ENCODE measurements around the gene DUS2. TPM values are rescaled to one million over a fixed set of nuclear protein-coding genes. Genes with fewer than 3 reads are reported as not detected.

DUS2 gene
- total and polyA plus RNA-seq, 2 of the 8 experiments (the other 6 are each of a cell fraction or from before 2014, with no cell fraction given) = 17.2 to 27.0 TPM

- no peak overlapping the region for H3K4me3 ChIP-seq (ENCODE audit: extremely low read depth in 1 of 4, insufficient read depth in 2 of 4, low read depth in 3 of 4, low read length in 4 of 4)
- no peak overlapping the region for H2BK120ac ChIP-seq (replicated peaks; ENCODE audit: low read depth, low read length)
- no peak overlapping the region for H4K8ac ChIP-seq (ENCODE audit: extremely low read depth, insufficient read depth, low read length)
- H3K4me1 ChIP-seq (replicated peaks in 1 of 4; ENCODE audit: control insufficient read depth in 3 of 4, insufficient read depth in 4 of 4, low read length in 3 of 4) = peaks cover 0 to 4% (median 0%) of the 10 kb centered on the region in 4 experiments; a peak in 3 of 7 replicates
- H3K23ac ChIP-seq (ENCODE audit: insufficient read length) = no peak overlapping the region
- H3K27ac ChIP-seq (ENCODE audit: low read depth, low read length) = no peak overlapping the region
- no peak overlapping the region for H2BK5ac ChIP-seq (ENCODE audit: low read depth, low read length)
- H3K56ac ChIP-seq (replicated peaks; ENCODE audit: insufficient read length, low read depth, low read length) = no peak overlapping the region
- no peak overlapping the region for H3K4me2 ChIP-seq (ENCODE audit: insufficient read depth in 1 of 2, low read depth in 2 of 2, low read length in 2 of 2)
- no peak overlapping the region for H2AFZ ChIP-seq (ENCODE audit: low read length)
- H2BK12ac ChIP-seq (ENCODE audit: low read depth, low read length) = no peak overlapping the region
- no peak overlapping the region for H3K18ac ChIP-seq (ENCODE audit: extremely low read depth, low read length)
- ChIA-PET POLR2A (ENCODE audit: partially characterized antibody) (interaction anchor here (0.7 to 1.8 kb wide), 3 partner anchors 11 to 46 kb away, joined by 3 to 5 read pairs (median 3); partner anchors contain the start of genes DDX28 and DUS2), CTCF (ENCODE audit: partially characterized antibody) (interaction anchor here (1.2 to 1.5 kb wide), 6 partner anchors 8 to 44 kb away, joined by 3 to 10 read pairs (median 4); no protein-coding TSS in a partner anchor)
- no peak overlapping the region for H2BK20ac ChIP-seq (ENCODE audit: low read length)
- FAIRE-seq (no peak), DNase-seq (ENCODE audit: low read depth in 1 of 2, low spot score in 2 of 2) (no peak)
- H4K5ac ChIP-seq (ENCODE audit: insufficient read length, low read depth, low read length) = no peak overlapping the region
- no peaks in the 10 kb centered on the region; a peak in 1 of 4 replicates for H3K9me3 ChIP-seq (ENCODE audit: insufficient read depth in 2 of 2, low read depth in 1 of 2, low read length in 1 of 2)
- H4K91ac ChIP-seq (replicated peaks; ENCODE audit: insufficient read length, low read length) = no peak overlapping the region
- H3K79me2 ChIP-seq (ENCODE audit: control insufficient read depth in 1 of 2, insufficient read depth in 2 of 2, low read length in 2 of 2) = no peaks in the 10 kb centered on the region
- H3K36me3 ChIP-seq (ENCODE audit: control insufficient read depth in 2 of 4, insufficient read depth in 4 of 4, low read length in 3 of 4) = no peaks in the 10 kb centered on the region; a peak in 1 of 8 replicates
- no peaks in the 10 kb centered on the region for H4K20me1 ChIP-seq (replicated peaks in 1 of 2; ENCODE audit: control insufficient read depth in 1 of 2, insufficient read depth in 2 of 2, low read length in 2 of 2)
- H3K79me1 ChIP-seq (ENCODE audit: low read depth, low read length) = no peaks in the 10 kb centered on the region
- no peak overlapping the region for H3K9ac ChIP-seq (replicated peaks in 1 of 4; ENCODE audit: extremely low read depth in 1 of 4, low read depth in 3 of 4, low read length in 3 of 4)
- TF ChIP-seq ATF2 (IDR thresholded peaks at IDR 0.05; ENCODE audit: low read length) (no peak), ASH2L (IDR thresholded peaks at IDR 0.05; ENCODE audit: low read length) (no peak)
- no peak overlapping the region for H3K4ac ChIP-seq (replicated peaks; ENCODE audit: insufficient read length, low read depth, low read length)
- H3K27me3 ChIP-seq (replicated peaks in 1 of 4; ENCODE audit: control insufficient read depth in 3 of 4, extremely low read depth in 1 of 4, insufficient read depth in 3 of 4, low read length in 3 of 4) = peaks cover 0 to 2% (median 0%) of the 10 kb centered on the region in 4 experiments; a peak in 2 of 7 replicates
- no peak overlapping the region for H2AK5ac ChIP-seq (ENCODE audit: low read depth, low read length)
- WGBS, 2 experiments (ENCODE audit: extremely low coverage in 1 of 2, insufficient coverage in 1 of 2, insufficient read length in 1 of 2, insufficient replicate concordance in 2 of 2, low coverage in 1 of 2, low lambda C conversion rate in 2 of 2, missing lambda C conversion rate in 1 of 2) = 83% methylated on average over 9 of the region's 9 CpGs; no CpG with 5 or more reads in 1 of the 2 experiments
- H3K14ac ChIP-seq (ENCODE audit: insufficient read length) = no peak overlapping the region
- no peak overlapping the region for H2BK15ac ChIP-seq (ENCODE audit: low read length)
- no peaks in the 10 kb centered on the region for H3K23me2 ChIP-seq (ENCODE audit: low read depth, low read length)
Observed at GRCh38 chr16:67977469-67978227, 45.4 kb upstream of the DUS2 start.

Measured in H1 (cell line).